GM18867 (cell line): ENCODE data around the gene TP53I13.

Source experiments
- ATAC-seq: cut with Tn5 transposase; IDR thresholded peaks from one replicate; pipeline ENCODE4 v1.9.1; 2021; ENCODE audit warnings: mild to moderate bottlenecking, moderate library complexity; ENCODE audit not compliant: unreplicated experiment

TP53I13 gene

DNA sequence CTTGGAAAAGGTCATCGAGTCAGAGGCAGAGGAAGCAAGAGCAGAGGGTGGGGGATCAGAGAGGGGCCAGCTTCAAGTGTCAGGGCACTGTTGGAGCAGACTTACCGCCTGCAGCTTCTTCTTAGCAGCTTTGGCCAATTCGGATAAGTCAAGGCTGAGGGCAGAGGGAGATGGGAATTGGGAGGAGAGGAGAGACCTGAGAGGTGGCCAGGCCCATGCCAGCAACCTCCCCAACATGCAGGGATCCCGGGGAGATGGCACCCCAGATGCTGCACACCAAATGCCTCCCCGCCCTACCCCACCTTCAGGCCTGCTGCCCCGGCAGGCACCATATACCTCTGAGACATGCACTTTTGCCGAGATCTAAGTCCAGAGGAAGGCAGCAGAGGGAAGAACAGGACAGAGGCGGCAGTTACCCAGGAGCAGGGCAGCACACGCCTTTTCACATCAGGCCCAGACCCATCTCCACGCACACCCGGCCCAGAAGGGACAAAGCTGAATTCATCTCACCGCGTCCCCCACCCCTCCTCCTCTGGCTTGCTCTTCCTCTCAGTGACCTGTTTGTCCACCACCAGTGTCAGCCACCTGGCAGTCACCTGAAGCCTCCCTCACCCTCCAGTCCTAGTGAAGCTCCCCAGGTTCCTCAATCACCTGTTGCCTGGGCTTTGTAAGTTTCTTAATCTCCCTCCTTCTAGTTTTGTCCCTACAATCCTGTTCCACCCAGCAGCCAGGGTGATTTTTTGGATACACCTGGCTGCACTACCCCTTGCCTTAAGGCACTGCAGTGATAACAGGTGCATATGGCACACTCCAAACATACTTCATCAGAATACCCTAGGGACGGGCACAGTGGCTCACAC, 10.4 kb downstream of the TP53I13 start:
- no peak for ATAC-seq

GRCh38 chr17:29579866-29580771, 11.6 kb downstream of the TP53I13 start:
- peak; percentile 67 for ATAC-seq

GRCh38 chr17:29581583-29582253, 13.2 kb downstream of the TP53I13 start:
- ATAC-seq, result no peak

DNA sequence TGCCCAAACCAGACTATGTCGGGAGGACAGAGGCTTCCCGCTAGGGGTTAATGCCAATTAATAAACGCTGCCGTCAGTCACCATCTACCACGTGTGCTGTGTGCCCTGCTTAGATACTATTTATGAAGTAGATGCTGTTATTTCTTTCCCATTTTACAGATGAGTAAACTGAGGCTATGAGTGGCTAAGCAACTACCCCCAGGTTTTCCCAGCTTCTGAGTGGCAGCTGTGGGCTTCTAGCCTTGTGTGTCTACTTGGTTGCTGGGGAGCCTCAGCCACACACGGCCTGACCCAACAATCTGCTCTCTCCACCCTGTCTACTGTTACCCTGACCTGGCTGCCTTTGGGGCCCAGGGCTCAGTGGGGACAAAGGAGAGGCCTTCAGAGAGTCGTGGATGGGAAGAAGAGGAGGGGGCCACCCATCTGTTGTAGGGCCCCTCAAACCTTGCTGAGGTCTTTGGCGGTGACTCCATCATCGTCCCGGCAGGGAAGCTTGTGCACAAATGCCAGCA, 13.8 kb downstream of the TP53I13 start:
- ATAC-seq, result no peak

- ATAC-seq, result no peak
These were observed 14.3 kb downstream of the TP53I13 start for GRCh38 chr17:29582772-29583171.

DNA sequence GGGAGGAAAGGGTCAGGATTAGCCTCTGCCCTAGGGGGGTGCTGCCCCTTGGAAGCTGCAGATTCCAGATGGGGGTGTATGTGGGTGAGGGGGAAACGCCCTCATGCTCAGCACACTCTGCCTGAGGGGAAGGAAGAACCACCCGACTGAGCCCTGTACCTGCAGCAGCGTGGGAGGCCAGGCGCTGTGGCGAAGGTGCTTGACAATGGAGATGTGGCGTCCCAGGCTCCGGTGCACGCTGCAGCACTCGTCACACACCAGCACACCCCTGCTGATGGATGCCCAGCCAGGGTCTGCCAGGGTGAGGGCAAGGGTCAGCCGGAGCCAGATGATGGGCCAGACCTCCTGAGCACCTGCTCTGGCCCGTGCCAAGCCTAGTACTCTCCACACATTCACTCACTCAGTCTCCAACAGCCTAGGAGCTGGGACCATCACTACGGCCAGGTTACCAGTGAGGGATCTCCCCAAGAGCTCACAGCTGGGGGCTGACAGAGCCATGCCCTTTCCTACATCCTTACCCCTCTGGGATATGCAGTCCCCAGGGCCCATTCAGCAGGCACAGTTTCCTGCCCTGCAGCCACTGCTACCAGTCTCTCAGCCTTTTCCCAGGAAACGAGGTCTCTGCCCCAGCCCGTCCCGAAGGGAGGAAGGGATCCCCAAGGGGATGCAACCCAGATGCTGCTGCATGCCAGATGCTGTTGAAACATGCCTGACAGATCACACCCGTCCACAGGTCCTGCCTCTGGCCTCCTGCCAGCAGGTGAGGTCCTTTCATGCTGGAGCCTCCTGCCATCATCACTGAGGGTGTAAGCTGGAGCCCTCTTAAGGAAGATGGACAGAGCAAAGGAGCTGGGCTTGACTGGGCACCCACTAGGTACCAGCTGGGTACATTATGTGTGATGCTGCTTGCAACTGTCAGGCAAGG, 15.1 kb downstream of the TP53I13 start:
- no peak for ATAC-seq

GRCh38 chr17:29584452-29585079, 16.1 kb downstream of the TP53I13 start:
- ATAC-seq, result no peak

DNA sequence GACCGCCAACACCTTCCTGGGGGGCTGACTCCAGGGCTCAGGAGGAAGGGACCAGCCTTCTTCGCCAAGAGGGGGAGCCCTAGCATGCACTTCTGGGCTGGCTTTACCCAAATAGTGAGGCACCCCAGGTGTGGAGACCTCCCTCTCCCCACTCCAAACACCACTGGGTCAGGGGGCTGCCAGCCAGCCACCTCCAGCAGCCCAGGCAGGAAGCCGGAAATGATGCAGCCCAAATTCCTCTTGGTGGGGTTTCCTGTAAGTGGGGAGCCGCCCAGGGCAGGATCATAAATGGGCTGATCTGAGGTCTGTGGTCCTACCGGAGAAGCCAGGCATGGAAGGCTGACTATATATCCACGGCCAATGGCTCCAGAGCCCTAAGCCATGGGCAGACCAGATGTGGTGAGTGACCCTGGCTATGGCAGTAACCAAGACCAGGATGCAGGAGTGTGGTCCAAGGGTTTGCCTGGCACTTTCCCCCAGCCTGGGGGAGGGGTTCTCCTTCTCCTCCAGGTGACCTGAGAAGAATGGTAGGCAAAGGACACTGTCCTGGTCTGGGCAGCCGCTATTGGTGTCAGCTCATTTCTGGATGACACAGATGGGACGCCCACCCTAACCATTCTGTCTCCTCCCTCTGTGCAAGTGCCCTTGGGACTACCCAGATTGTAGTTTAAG, 16.7 kb downstream of the TP53I13 start:
- ATAC-seq, result no peak

- ATAC-seq, result no peak
These were observed 18.4 kb downstream of the TP53I13 start for GRCh38 chr17:29586676-29587469.

GRCh38 chr17:29587591-29587990, 19.1 kb downstream of the TP53I13 start:
- no peak for ATAC-seq

- no peak for ATAC-seq
These were observed 19.6 kb downstream of the TP53I13 start for GRCh38 chr17:29588017-29588561.

- ATAC-seq, result peak; percentile 17
These were observed 20.3 kb downstream of the TP53I13 start for GRCh38 chr17:29588562-29589411.

DNA sequence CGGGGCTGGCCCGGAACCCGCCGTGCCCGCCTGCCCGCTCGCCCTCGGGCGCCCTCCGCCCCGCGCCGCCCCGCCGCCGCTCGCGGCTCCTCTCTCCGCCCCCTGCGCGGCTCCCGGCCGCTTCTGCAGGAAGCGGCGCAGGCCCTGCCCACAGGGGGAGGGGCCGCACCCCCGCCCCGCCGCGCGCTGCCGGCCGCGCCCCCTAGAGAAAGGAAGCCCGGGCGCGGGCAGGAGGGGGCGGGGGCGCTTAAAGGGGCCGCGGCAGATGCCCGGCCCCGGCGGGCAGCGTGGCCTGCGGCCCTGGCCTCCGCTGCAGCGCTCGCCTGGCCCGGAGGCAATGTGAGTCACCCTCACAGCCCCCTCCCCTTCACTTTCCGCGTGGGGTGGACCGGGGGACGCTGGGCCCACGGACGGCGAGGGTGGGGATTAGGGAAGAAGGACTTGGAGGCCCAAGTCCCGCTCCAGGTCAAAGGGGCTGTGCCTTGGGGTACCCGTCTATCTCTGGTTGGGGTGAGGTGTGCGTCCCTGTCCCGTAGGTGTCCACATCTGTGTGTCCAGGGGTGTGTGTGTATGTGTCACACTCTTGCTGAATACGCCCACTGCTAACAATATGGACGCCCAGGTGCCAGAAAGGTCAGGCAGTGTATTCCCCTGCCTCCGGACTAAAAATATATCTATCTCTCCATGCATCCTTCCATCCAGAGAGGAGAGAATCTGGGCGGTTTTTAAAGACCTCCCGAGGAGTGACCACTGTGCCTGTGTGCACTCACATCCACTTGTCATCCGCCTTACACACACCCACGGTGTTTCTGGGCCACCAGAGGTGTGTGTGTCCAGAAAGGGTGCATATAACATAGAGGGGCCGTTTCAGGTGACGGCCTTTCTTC, 21.3 kb downstream of the TP53I13 start, which contains the start of gene GIT1:
Gene GIT1, minus strand, starts transcription at position 125 of the 887 bp plus-strand sequence. CDS start 270 bp downstream, outside the sequence.
- ATAC-seq, result peak; percentile 61

GRCh38 chr17:29590411-29591145, 22.1 kb downstream of the TP53I13 start:
- no peak for ATAC-seq

DNA sequence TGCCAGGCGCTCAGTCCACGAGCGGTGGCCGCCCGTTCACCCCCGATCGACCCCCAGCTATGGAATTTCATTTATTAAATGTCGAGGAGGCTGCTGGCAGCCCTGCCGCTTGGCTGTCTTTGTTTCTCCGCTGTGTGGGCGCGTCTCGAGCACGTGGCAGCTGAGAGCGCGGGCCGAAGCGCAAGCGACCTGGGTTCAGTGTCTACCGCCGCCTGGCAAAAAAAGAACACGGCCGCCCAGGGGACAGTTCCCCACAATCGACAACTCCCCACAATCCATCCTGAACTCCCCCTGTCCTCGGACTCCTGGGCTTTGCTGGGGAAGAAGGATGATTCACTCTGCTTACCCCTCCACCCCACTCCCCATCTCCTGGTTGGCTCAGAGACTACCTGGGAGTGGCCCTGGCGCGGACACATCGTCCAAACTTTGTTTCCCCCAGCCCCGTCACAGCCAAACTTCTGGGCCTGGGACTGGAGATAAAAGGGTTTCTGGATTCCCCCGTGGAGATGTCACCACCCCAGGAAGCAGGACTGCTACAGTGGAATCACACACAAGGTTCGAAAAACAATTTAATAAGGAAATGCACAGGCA, 22.7 kb downstream of the TP53I13 start:
- no peak for ATAC-seq
